GM21528 (cell line): Measurements from ENCODE around the gene NIPA2.

ENCODE experiments used
- ATAC-seq: cut with Tn5 transposase; IDR thresholded peaks from one replicate; pipeline ENCODE4 v1.9.1; 2021; ENCODE audit warnings: mild to moderate bottlenecking, moderate library complexity; ENCODE audit not compliant: unreplicated experiment, low FRiP score

Gene NIPA2

DNA sequence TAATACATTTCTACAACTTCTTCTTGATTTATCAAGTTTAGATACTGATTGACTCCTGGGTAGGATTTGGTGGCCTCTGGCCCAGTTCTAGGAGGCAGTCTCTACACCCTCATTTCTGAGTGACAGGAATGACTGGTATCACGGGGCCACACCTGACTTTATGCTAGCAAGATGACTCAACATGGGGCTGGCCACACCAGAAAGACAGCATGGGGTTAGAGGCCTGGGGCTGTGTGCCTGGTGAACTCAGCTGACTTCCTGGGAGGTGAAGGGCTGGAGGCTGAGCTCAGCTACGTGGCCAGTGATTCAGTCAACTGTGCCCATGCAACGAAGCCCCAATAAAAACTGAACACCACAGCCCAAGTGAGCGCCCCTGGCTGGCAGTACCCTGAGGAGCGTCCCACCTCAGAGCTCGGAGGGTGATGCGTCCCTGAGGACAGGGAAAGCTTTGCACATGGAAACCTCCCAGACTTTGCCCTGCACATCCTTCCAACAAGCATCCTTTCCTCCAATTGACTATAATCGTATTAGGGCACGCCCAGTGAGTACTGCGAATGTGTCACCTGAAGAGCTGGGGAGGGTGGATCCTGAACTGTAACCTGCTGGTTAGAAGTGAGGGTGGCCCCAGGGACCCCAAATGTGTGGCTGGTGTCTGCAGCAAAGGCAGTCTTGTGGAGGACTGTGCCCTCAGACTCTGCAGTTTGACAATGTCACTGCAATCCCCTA lies 57.2 kb downstream of the NIPA2 start:
- no peak for ATAC-seq

DNA sequence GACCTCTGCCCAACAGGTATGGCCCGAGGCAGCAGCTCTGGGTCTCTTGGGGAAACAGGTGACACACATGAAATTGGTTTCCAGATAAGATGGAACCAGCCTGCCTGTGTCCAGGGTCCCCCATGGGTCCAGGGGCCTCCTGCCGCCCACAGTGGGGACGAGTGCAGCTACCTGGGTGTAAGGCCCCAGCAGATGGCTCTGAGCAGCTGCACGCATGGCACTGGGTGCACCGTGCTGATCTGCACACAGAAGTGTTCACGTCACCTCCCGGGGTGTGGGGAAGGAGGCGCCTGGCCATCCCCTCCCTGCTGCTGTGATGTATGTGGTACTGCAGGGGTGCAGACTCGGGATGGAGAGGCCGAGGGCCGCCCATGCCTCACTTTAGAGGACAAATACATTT lies 63.6 kb downstream of the NIPA2 start:
- ATAC-seq: no peak

DNA sequence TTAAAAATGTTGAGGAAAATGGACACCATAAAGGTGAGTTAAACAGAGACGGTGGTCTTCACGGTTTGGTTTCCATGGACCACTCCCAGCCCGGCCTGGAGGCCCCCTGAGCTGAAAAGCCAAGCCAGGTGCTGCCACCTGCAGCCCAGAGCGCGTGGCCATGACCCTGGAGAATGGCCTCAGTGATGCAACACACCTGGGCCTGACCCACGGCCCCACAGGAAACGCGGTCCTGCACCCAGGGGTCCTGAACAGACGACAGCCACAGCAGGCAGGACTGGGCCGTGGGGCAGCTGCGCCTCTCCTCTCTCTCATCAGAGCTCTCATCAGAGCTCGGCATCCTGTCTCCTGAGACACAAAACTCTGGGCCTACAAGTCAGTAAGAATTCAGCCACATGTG lies 64.1 kb downstream of the NIPA2 start:
- ATAC-seq: no peak

GRCh38 chr15:22902981-22903380 lies 64.5 kb downstream of the NIPA2 start:
- no peak for ATAC-seq

- no peak for ATAC-seq
Observed at GRCh38 chr15:22903427-22903826, 65.0 kb downstream of the NIPA2 start.

GRCh38 chr15:22903961-22904534 lies 65.6 kb downstream of the NIPA2 start:
- no peak for ATAC-seq

DNA sequence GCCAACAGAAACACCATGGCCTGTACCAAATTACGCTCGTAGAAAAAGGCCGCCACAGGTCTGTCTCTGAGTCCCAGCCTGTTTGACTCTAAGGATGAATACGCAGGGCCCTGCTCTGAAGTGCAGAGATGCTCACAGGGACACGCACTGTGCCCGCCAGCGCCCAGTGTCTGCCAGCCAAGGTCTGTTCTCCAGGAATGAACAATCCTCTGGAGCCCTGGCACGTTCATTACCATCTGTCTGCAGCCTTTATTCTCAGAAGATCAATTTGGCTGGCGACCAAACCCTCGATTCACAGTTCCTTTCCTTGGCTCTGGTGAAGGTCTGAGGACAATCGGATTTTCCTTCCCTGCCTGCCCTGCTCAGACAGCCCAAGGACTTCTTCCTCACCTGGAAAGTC lies 66.3 kb downstream of the NIPA2 start:
- ATAC-seq: no peak

DNA sequence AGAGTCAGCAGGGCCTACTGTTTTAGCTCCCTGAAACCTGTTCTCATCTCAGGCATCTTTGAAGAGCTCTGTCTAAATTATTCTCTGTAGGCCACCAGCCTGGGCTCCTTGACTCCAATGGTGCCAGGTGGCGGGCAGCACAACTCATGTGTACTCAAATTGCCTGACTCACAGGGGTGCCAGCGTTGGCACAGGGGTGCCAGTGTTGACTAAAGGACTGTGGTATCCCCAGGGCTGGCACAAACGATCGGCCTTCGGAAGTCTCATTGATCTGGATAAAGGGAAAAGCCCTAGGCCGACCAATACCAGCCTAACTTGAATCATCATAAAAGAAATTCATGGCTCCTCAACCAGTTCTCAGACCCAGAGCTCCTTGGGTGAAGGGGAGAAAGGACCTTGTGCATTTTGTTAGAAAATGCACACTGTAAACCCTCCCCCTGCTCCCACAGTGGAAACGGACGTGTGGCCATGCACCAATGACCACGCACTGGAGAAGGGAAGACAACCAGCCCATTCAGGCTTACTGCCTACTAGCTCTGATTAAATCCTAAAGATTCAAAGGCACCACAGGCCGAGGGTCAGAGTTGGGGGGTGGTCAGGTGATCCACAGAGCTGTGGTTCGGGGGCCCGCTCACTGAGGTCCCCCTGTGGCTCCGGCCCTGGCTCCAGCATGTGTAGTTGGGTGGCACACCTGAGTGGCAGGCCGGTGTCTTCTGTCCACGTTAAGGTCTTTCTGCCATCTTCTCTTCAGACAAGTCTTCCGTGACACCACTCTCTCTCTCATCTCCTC lies 68.9 kb downstream of the NIPA2 start:
- no peak for ATAC-seq

- ATAC-seq: no peak
Observed at GRCh38 chr15:22908830-22909229, 70.4 kb downstream of the NIPA2 start.

- ATAC-seq: no peak
Observed at GRCh38 chr15:22911306-22911705, 72.8 kb downstream of the NIPA2 start.

GRCh38 chr15:22912256-22912655 lies 73.8 kb downstream of the NIPA2 start:
- no peak for ATAC-seq

DNA sequence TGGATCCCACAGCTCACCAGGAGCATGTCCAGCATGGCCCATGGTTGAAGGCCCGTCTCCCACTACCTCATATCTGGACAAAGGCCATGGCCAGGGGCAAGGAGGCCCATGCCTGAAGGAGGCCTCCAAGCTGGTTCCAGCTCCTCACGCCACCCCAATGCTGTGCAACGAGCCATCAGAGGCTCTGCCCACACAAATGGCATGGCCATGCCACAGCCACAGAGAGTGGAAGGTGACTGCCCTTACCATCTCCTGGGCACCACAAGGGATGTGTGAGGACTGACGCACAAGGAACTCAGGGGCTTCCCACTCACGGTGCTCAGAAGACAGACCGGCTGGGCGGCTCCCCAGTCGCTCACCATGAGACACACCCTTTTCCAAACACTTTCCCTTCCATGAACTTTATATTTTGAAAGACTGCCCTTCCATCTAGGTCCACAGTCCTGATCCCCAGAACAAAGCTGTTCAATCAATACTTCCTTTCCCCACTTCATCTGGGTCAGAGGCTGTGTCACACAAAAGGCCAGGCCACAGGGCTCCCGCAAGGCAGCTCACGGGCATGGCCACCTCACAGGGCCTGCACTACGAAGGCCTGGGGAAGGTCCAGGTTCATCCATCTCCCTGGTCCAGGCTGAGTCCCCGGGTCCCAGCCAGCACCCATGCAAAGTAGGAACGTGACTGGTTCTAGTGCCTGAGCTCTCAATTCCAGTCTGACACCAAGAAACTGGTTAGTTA lies 75.3 kb downstream of the NIPA2 start:
- ATAC-seq: no peak

GRCh38 chr15:22915866-22916515 lies 77.5 kb downstream of the NIPA2 start:
- no peak for ATAC-seq

- no peak for ATAC-seq
Observed at GRCh38 chr15:22916606-22917350, 78.3 kb downstream of the NIPA2 start.

DNA sequence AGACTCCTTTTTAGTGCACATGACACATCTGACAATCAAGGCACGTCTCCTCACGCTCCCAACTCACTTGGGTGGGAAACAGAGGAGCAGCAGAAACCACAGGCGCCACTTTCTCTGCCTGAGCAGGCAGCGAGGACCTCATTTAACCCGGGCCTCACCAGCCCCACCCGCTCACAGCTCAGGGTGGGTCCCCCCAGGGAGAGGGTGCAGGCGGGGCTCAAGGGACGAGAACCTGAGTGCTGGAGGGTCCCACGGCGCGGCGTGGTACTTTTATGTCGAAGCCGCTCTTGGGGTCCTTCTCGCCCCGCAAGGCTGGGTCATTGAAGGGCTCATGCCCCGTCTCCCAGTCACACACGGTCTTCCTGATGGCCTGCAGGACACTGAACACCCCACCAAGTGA lies 79.1 kb downstream of the NIPA2 start:
- no peak for ATAC-seq
